ENCODE measurements around the gene TPMT.

GRCh38 chr6:18165751-18166150, 10.9 kb upstream of the TPMT start:
- TF ChIP-seq POLR2A (IDR thresholded peaks at IDR 0.05; ENCODE audit: low read length) = no peak
- TF ChIP-seq GATA1 (IDR thresholded peaks at IDR 0.05; ENCODE audit: low read depth, low read length) = no peak

Data from erythroblast (primary cell).